Endothelial cell of umbilical vein (primary cell): ENCODE measurements around the gene GPR42. TPM values are rescaled to one million over a fixed set of nuclear protein-coding genes. Genes with fewer than 3 reads are reported as not detected.

Experiments used
- BruUV-seq: library from RNA; stranded (reverse); fragments of 400-500 nt; replicated peaks from 2 replicates; lab custom pipeline; 2021; lab: Mats Ljungman, UMichigan
- CTCF ChIA-PET: fragments of 300-600, 350-600 bp; sonication (Branson Sonifier 250); formaldehyde crosslinking; loops from one replicate; lab custom pipeline; 2021; ENCODE audit warnings: antibody characterized with exemption, inconsistent platforms; lab: Charles Lee
- POLR2A ChIA-PET: fragments of 300-600, 350-600 bp; sonication (Branson Sonifier 250); formaldehyde crosslinking; loops from one replicate; lab custom pipeline; 2021; ENCODE audit warnings: antibody characterized with exemption, inconsistent platforms; lab: Charles Lee
- DNase-seq: peaks from one replicate; pipeline ENCODE4 v3.0.0-alpha.2; 2011; ENCODE audit warnings: low read depth, low spot score
- FAIRE-seq: peaks from 2 replicates; lab custom pipeline; 2011; peaks lifted over from hg19 to GRCh38; lab: Jason Lieb, UNC
- H2AFZ ChIP-seq: 2 replicates; pipeline ENCODE4 v1.6.0; 2012; ENCODE audit warnings: low read depth, low read length, control low read depth, inconsistent platforms
- H3K27ac ChIP-seq: 2 replicates; pipeline ENCODE4 v1.5.1; 2011; ENCODE audit warnings: low read depth, mild to moderate bottlenecking, control low read depth, low read length, moderate library complexity; ENCODE audit not compliant: insufficient read depth
- H3K27me3 ChIP-seq, 2 experiments: 2 replicates each; pipeline versions ENCODE4 v1.6.0 to v1.6.1; 2011; ENCODE audit warnings: low read length in 2 of 2, mixed read lengths in 1 of 2; ENCODE audit not compliant: control insufficient read depth in 2 of 2, insufficient read depth in 2 of 2
- H3K36me3 ChIP-seq, 2 experiments: 2 replicates in 1 of 2; 3 replicates in 1 of 2; pipeline ENCODE4 v1.5.1; 2011; ENCODE audit warnings: low read length in 2 of 2, mild to moderate bottlenecking in 1 of 2, moderate library complexity in 1 of 2; ENCODE audit not compliant: control insufficient read depth in 2 of 2, insufficient read depth in 2 of 2; ENCODE audit errors: extremely low read depth in 1 of 2
- H3K4me1 ChIP-seq: 3 replicates; pipeline ENCODE4 v1.5.1; 2011; ENCODE audit warnings: mild to moderate bottlenecking, low read length; ENCODE audit not compliant: control insufficient read depth, insufficient read depth; ENCODE audit errors: extremely low read depth
- H3K4me2 ChIP-seq: 2 replicates; pipeline ENCODE4 v1.6.1; 2011; ENCODE audit warnings: low read length, control low read depth, mixed read lengths; ENCODE audit not compliant: insufficient read depth
- H3K4me3 ChIP-seq, 3 experiments: fragments of 200-600 bp in 1 of 3; sonication (generic), shearing (Covaris generic) in 1 of 3; replicated peaks in 1 of 3; 2 replicates each; pipeline ENCODE4 v1.5.1; 2011 to 2016; ENCODE audit warnings: control low read depth in 3 of 3, low read length in 3 of 3, mild to moderate bottlenecking in 2 of 3, inconsistent platforms in 1 of 3, low read depth in 1 of 3, moderate library complexity in 1 of 3; ENCODE audit not compliant: insufficient read depth in 1 of 3
- H3K79me2 ChIP-seq: 2 replicates; pipeline ENCODE4 v1.6.0; 2012; ENCODE audit warnings: low read length, inconsistent platforms; ENCODE audit not compliant: control insufficient read depth, insufficient read depth
- H3K9ac ChIP-seq: replicated peaks from 2 replicates; pipeline ENCODE3; 2011; ENCODE audit warnings: low read length, control low read depth; ENCODE audit not compliant: insufficient read depth; ENCODE audit errors: extremely low read depth
- H3K9me1 ChIP-seq: replicated peaks from 3 replicates; pipeline ENCODE4 v1.6.0; 2011; ENCODE audit warnings: mild to moderate bottlenecking, low read length; ENCODE audit not compliant: control insufficient read depth, insufficient read depth; ENCODE audit errors: extremely low read depth
- H3K9me3 ChIP-seq: replicated peaks from 2 replicates; pipeline ENCODE4 v1.5.1; 2012; ENCODE audit warnings: low read length, inconsistent platforms; ENCODE audit not compliant: control insufficient read depth, insufficient read depth
- H4K20me1 ChIP-seq: replicated peaks from 2 replicates; pipeline ENCODE3; 2011; ENCODE audit warnings: mild to moderate bottlenecking, low read length; ENCODE audit not compliant: control insufficient read depth, insufficient read depth; ENCODE audit errors: extremely low read depth
- EZH2 ChIP-seq: IDR thresholded peaks from 2 replicates; pipeline ENCODE4 v1.6.1; 2012; ENCODE audit warnings: borderline replicate concordance, low read depth, mild to moderate bottlenecking, moderate library complexity, low read length, inconsistent platforms; ENCODE audit not compliant: severe bottlenecking
- FOS ChIP-seq: IDR thresholded peaks from 2 replicates; pipeline ENCODE4 v1.6.1; 2011; ENCODE audit warnings: mild to moderate bottlenecking, low read length, moderate library complexity, borderline replicate concordance; ENCODE audit not compliant: insufficient read depth
- GATA2 ChIP-seq: IDR thresholded peaks from 2 replicates; pipeline ENCODE4 v1.7.0; 2011; ENCODE audit warnings: low read depth, mild to moderate bottlenecking, moderate library complexity, mixed read lengths, low read length; ENCODE audit not compliant: insufficient read length, insufficient read depth
- JUN ChIP-seq: IDR thresholded peaks from 2 replicates; pipeline ENCODE4 v1.6.1; 2011; ENCODE audit warnings: borderline replicate concordance, low read depth; ENCODE audit not compliant: insufficient read length, insufficient read depth
- MYC ChIP-seq: IDR thresholded peaks from one replicate; pipeline ENCODE4 v1.6.1; 2011; ENCODE audit warnings: mild to moderate bottlenecking, low read depth, low read length
- POLR2A ChIP-seq: IDR thresholded peaks from 2 replicates; pipeline ENCODE4 v1.6.1; 2012; ENCODE audit warnings: low read depth, mild to moderate bottlenecking, control low read depth, low read length
- POLR2AphosphoS5 ChIP-seq: IDR thresholded peaks from 2 replicates; pipeline ENCODE4 v1.6.1; 2012; ENCODE audit warnings: low read depth, mild to moderate bottlenecking, control low read depth, low read length, moderate library complexity; ENCODE audit not compliant: insufficient read depth
- dilution Hi-C: fragments of 300-500 bp; cut with MboI; formaldehyde crosslinking; loops from one replicate; pipeline ENCODE4 v1.15.0; 2019; ENCODE audit warnings: low sequenced_read_pairs; ENCODE audit not compliant: extremely low pct_ligation_motif_present
- intact Hi-C: fragments of 100-400 bp; cut with micrococcal nuclease; formaldehyde crosslinking; loops from one replicate; pipeline ENCODE4 v1.10.0; 2022
- polyA plus RNA-seq, 4 experiments: library from polyadenylated mRNA; depleted of rRNA in 3 of 4; stranded (reverse) in 3 of 4; unstranded in 1 of 4; fragments of >200 nt; gene quantifications; 2 replicates each; pipeline versions ENCODE4 v1.2.1 to v1.2.3, GENCODE V29; 2011 to 2012; ENCODE audit warnings: missing spikeins in 1 of 4
- total RNA-seq: library from RNA; stranded (reverse); gene quantifications from 2 replicates; pipeline ENCODE4 v1.2.3, GENCODE V29; 2021
- TF ChIP-seq, protein P1 (sequence below), 2 donors: IDR thresholded peaks; 1 replicate in 1 of 2; 2 replicates in 1 of 2; pipeline ENCODE4 v1.5.1; 2011; ENCODE audit warnings: low read length in 2 of 2, mild to moderate bottlenecking in 2 of 2, moderate library complexity in 2 of 2, control low read depth in 1 of 2, inconsistent platforms in 1 of 2, low read depth in 1 of 2; ENCODE audit not compliant: insufficient read depth in 1 of 2; ENCODE audit errors: extremely low read depth in 1 of 2
- TF ChIP-seq, protein P2 (sequence below): IDR thresholded peaks from 2 replicates; pipeline ENCODE4 v1.6.1; 2011; ENCODE audit not compliant: insufficient read depth, insufficient read length

Gene GPR42
- total and polyA plus RNA-seq, 2 donors (not counting 3 experiments of a cell fraction or from before 2014, with no cell fraction given) = not detected

DNA sequence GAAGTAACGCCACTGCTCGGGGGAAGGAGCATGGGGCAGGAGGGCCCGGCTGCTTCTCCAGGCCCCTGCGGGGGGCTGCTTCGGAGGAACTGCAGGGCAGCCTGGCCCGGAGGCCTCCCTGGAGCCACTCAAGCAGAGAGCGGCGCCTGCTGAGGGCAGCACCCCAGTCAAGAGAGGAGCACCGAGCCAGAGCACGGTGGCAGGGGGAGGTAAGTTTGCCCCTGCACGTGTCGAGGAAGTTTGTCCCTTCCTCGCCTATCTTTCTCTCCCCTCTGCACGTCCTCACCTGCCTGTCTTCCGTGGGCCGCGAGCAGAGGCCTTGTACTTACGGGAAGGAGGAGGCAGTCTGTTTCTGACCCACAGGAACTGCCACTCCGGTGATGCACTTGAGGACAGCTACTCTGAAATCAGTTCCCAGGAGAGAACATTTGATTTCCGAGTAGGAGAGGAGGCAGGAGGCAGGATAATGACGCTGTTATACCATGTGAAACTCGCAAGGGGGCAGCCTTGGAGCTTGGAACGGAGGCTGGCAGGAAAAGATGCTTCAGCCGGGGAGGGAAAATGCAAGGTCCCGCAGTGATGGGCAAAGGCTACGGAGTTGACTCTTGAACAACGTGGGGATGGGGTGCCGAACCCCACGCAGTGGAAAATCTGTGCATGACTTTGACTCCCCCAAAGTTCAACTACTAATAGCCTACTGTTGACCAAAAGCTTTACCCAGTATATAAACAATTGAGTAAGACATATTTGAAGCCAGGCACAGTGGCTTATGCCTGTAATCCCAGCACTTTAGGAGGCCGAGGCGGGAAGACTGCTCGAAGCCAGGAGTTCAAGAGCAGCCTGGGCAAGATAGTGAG, 18.2 kb upstream of the GPR42 start:
- Histone ChIP-seq H3K4me3 (no peak overlapping the region), H3K9me3 (no peaks in the 10 kb centered on the region), H3K9me1 (no peaks in the 10 kb centered on the region), H3K27me3 (no peaks in the 10 kb centered on the region), H3K79me2 (no peaks in the 10 kb centered on the region), H3K4me2 (no peak overlapping the region), H3K9ac (no peak overlapping the region), H3K36me3 (no peaks in the 10 kb centered on the region), H2AFZ (peak overlapping the region; percentile 40), H3K27ac (no peak overlapping the region), H4K20me1 (no peaks in the 10 kb centered on the region), H3K4me1 (no peaks in the 10 kb centered on the region)
- ChIA-PET POLR2A (no interaction called here), CTCF (interaction anchor here (0.6 to 6.9 kb wide), 24 partner anchors 8 to 301 kb away, joined by 3 to 118 read pairs (median 5); partner anchors contain the start of gene FXYD3)
- dilution Hi-C loops (no loop called here), intact Hi-C loops (loop anchor here (1.0 kb wide), 3 partner anchors 116 to 365 kb away; no protein-coding TSS in a partner anchor)
- TF ChIP-seq MYC = no peak
- TF ChIP-seq, protein P1, sequence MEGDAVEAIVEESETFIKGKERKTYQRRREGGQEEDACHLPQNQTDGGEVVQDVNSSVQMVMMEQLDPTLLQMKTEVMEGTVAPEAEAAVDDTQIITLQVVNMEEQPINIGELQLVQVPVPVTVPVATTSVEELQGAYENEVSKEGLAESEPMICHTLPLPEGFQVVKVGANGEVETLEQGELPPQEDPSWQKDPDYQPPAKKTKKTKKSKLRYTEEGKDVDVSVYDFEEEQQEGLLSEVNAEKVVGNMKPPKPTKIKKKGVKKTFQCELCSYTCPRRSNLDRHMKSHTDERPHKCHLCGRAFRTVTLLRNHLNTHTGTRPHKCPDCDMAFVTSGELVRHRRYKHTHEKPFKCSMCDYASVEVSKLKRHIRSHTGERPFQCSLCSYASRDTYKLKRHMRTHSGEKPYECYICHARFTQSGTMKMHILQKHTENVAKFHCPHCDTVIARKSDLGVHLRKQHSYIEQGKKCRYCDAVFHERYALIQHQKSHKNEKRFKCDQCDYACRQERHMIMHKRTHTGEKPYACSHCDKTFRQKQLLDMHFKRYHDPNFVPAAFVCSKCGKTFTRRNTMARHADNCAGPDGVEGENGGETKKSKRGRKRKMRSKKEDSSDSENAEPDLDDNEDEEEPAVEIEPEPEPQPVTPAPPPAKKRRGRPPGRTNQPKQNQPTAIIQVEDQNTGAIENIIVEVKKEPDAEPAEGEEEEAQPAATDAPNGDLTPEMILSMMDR (IDR thresholded peaks at IDR 0.05; ENCODE audit: extremely low read depth in 1 of 2, insufficient read depth in 1 of 2, low read depth in 1 of 2, low read length in 2 of 2) = peak; percentile 70 to 76
- DNase-seq = peak; percentile 66
- BruUV-seq = no TSS peak
- peak; percentile 85 for FAIRE-seq

DNA sequence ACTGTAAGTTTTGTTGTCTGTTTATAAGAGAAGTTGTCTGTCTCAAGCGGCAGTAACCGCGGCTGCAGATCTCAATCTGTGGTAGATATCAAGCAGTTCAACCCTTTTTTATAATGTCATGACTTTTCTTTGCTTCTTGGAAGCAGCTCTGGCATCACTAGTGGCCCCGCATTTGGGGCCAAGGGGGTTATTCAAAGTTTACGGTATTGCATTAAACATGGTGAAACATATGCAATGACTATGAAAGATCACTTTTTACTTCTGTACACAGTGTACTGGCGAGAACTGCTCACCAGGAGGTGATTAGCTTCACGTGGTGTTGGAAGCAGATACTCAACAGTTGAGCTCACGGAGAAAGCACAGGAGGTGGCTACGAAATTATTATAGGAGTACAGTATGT, 17.2 kb upstream of the GPR42 start:
- DNase-seq (no peak), FAIRE-seq (no peak)
- Histone ChIP-seq H3K9ac (no peak overlapping the region), H3K4me2 (no peak overlapping the region), H3K79me2 (no peaks in the 10 kb centered on the region), H2AFZ (no peak overlapping the region), H3K9me1 (no peaks in the 10 kb centered on the region), H3K9me3 (no peaks in the 10 kb centered on the region), H3K27ac (no peak overlapping the region), H3K4me3 (no peak overlapping the region), H3K4me1 (no peaks in the 10 kb centered on the region), H3K27me3 (no peaks in the 10 kb centered on the region), H3K36me3 (no peaks in the 10 kb centered on the region), H4K20me1 (no peaks in the 10 kb centered on the region)
- no peak for TF ChIP-seq EZH2
- no peak for TF ChIP-seq MYC
- no peak for TF ChIP-seq POLR2AphosphoS5
- no peak for TF ChIP-seq POLR2A
- TF ChIP-seq, protein P1 (IDR thresholded peaks at IDR 0.05; ENCODE audit: extremely low read depth in 1 of 2, insufficient read depth in 1 of 2, low read depth in 1 of 2, low read length in 2 of 2) = no peak
- TF ChIP-seq GATA2 = no peak
- TF ChIP-seq, protein P2, sequence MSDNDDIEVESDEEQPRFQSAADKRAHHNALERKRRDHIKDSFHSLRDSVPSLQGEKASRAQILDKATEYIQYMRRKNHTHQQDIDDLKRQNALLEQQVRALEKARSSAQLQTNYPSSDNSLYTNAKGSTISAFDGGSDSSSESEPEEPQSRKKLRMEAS = no peak
- no peak for TF ChIP-seq FOS
- no peak for TF ChIP-seq JUN
- CTCF ChIA-PET = interaction anchor here (0.6 to 6.9 kb wide), 21 partner anchors 8 to 300 kb away, joined by 3 to 118 read pairs (median 5); partner anchors contain the start of gene FXYD3
- dilution Hi-C loops = no loop called here
- intact Hi-C loops = no loop called here
- BruUV-seq = no TSS peak
- POLR2A ChIA-PET = no interaction called here
